HepG2 (cell line): Measurements from ENCODE around the gene DLG5. TPM values are rescaled to one million over a fixed set of nuclear protein-coding genes. Genes with fewer than 3 reads are reported as not detected.

Experiments used
- CHD2 ChIP-seq: IDR thresholded peaks from 2 replicates; pipeline ENCODE4 v1.6.1; 2011; ENCODE audit warnings: low read depth, low read length, improper control_type of control experiment
- GABPB1 ChIP-seq: IDR thresholded peaks from 2 replicates; pipeline ENCODE4 v1.6.1; 2016; ENCODE audit warnings: mild to moderate bottlenecking, missing genetic modification reagents, moderate library complexity, missing compliant biosample characterization
- KDM4B ChIP-seq: sonication (generic); formaldehyde crosslinking; IDR thresholded peaks from 2 replicates; pipeline ENCODE4 v1.4.0; 2020; ENCODE audit warnings: missing genetic modification reagents
- KLF13 ChIP-seq: sonication (generic); formaldehyde crosslinking; IDR thresholded peaks from 2 replicates; pipeline ENCODE4 v1.4.0; 2020; ENCODE audit warnings: mild to moderate bottlenecking, missing genetic modification reagents
- MLXIP ChIP-seq: sonication (generic); formaldehyde crosslinking; IDR thresholded peaks from 2 replicates; pipeline ENCODE4 v1.9.0; 2021; ENCODE audit warnings: missing genetic modification reagents, borderline replicate concordance
- MTERF4 ChIP-seq: sonication (generic); formaldehyde crosslinking; IDR thresholded peaks from 2 replicates; pipeline ENCODE4 v1.8.0; 2023; ENCODE audit warnings: mild to moderate bottlenecking, missing genetic modification reagents
- PBX3 ChIP-seq: sonication (generic); formaldehyde crosslinking; IDR thresholded peaks from 2 replicates; pipeline ENCODE4 v1.8.1; 2023; ENCODE audit warnings: missing genetic modification reagents, inconsistent platforms, borderline replicate concordance
- SAFB2 ChIP-seq: sonication (generic); formaldehyde crosslinking; IDR thresholded peaks from 2 replicates; pipeline ENCODE4 v1.5.1; 2020; ENCODE audit warnings: missing genetic modification reagents, low read depth, mild to moderate bottlenecking, borderline replicate concordance
- ZFP37 ChIP-seq: sonication (generic); formaldehyde crosslinking; IDR thresholded peaks from 2 replicates; pipeline ENCODE4 v1.4.0; 2020; ENCODE audit warnings: missing genetic modification reagents, borderline replicate concordance
- ZMAT3 ChIP-seq: sonication (generic); formaldehyde crosslinking; conservative IDR thresholded peaks from 2 replicates; pipeline ENCODE4 v1.7.0; 2021; ENCODE audit warnings: missing genetic modification reagents
- ZMYM4 ChIP-seq: sonication (generic); formaldehyde crosslinking; IDR thresholded peaks from 2 replicates; pipeline ENCODE4 v1.8.1; 2023; ENCODE audit warnings: mild to moderate bottlenecking, missing genetic modification reagents
- ZNF232 ChIP-seq: sonication (generic); formaldehyde crosslinking; IDR thresholded peaks from 2 replicates; pipeline ENCODE4 v1.4.0; 2020; ENCODE audit warnings: missing genetic modification reagents, borderline replicate concordance
- ZNF343 ChIP-seq: sonication (generic); formaldehyde crosslinking; IDR thresholded peaks from 2 replicates; pipeline ENCODE4 v1.4.0; 2020; ENCODE audit warnings: mild to moderate bottlenecking, missing genetic modification reagents
- ZNF530 ChIP-seq: sonication (generic); formaldehyde crosslinking; IDR thresholded peaks from 2 replicates; pipeline ENCODE4 v1.5.0; 2020; ENCODE audit warnings: low read depth, mild to moderate bottlenecking, missing genetic modification reagents
- ZNF569 ChIP-seq: sonication (generic); formaldehyde crosslinking; IDR thresholded peaks from 2 replicates; pipeline ENCODE4 v1.5.0; 2020; ENCODE audit warnings: mild to moderate bottlenecking, missing genetic modification reagents, moderate library complexity, borderline replicate concordance
- ZNF782 ChIP-seq: sonication (generic); formaldehyde crosslinking; IDR thresholded peaks from 2 replicates; pipeline ENCODE4 v1.4.0; 2020; ENCODE audit warnings: missing genetic modification reagents, mild to moderate bottlenecking, borderline replicate concordance
- ZNF83 ChIP-seq: sonication (generic); formaldehyde crosslinking; IDR thresholded peaks from 2 replicates; pipeline ENCODE4 v1.4.0; 2020; ENCODE audit warnings: missing genetic modification reagents, mild to moderate bottlenecking, borderline replicate concordance
- ZSCAN30 ChIP-seq: sonication (generic); formaldehyde crosslinking; IDR thresholded peaks from 2 replicates; pipeline ENCODE4 v1.5.0; 2020; ENCODE audit warnings: mild to moderate bottlenecking, missing genetic modification reagents
- ZSCAN31 ChIP-seq: sonication (generic); formaldehyde crosslinking; IDR thresholded peaks from 2 replicates; pipeline ENCODE4 v1.5.0; 2020; ENCODE audit warnings: low read depth, mild to moderate bottlenecking, missing genetic modification reagents
- ZSCAN5A ChIP-seq: sonication (generic); formaldehyde crosslinking; IDR thresholded peaks from 2 replicates; pipeline ENCODE4 v1.8.0; 2022; ENCODE audit warnings: mild to moderate bottlenecking, missing genetic modification reagents, borderline replicate concordance
- polyA plus RNA-seq, 8 experiments: library from polyadenylated mRNA; depleted of rRNA in 3 of 8; stranded (reverse) in 7 of 8; unstranded in 1 of 8; fragments of >200 nt; fragmentation: Illumina TruSeq in 4 of 8; extraction: Trizol in 4 of 8; gene quantifications; 2 replicates each; pipeline versions ENCODE4 v1.2.1 to v1.2.3, GENCODE V29; 2011 to 2016; ENCODE audit warnings: low read depth in 4 of 8, missing spikeins in 1 of 8, mixed read lengths in 1 of 8; ENCODE audit not compliant: insufficient read depth in 1 of 8
- total RNA-seq, 5 experiments: library from RNA; depleted of rRNA; stranded (reverse); fragments of >200 nt; fragmentation: Illumina TruSeq; extraction: Trizol; gene quantifications; 2 replicates each; pipeline ENCODE4 v1.2.3, GENCODE V29; 2016; ENCODE audit warnings: low read depth in 1 of 5
- TF ChIP-seq, protein P1 (sequence below): sonication (generic); formaldehyde crosslinking; IDR thresholded peaks from 2 replicates; pipeline ENCODE4 v1.8.1; 2023; ENCODE audit warnings: mild to moderate bottlenecking, moderate library complexity, missing genetic modification reagents

DLG5 gene
- total and polyA plus RNA-seq, 2 of the 13 experiments (the other 11 are each of a cell fraction or from before 2014, with no cell fraction given), result 15.5 to 18.2 TPM

- TF ChIP-seq ZSCAN5A (CRISPR knock-in tag) (peak; percentile 63; the same call in 1 of the 2 replicates), ZMAT3 (CRISPR knock-in tag) (peak; percentile 80), ZSCAN31 (CRISPR knock-in tag) (peak; percentile 41; the same call in 1 of the 2 replicates), ZNF83 (no peak), ZNF782 (CRISPR knock-in tag) (peak; percentile 62; the same call in 1 of the 2 replicates), ZNF569 (CRISPR knock-in tag) (no peak), KDM4B (CRISPR knock-in tag) (peak; percentile 82), ZNF530 (CRISPR knock-in tag) (no peak), MLXIP (no peak; the same call in 1 of the 2 replicates), SAFB2 (CRISPR knock-in tag) (peak; percentile 27; the same call in 1 of the 2 replicates), ZMYM4 (CRISPR knock-in tag) (peak; percentile 86), MTERF4 (CRISPR knock-in tag) (no peak), PBX3 (CRISPR knock-in tag) (no peak), CHD2 (no peak), ZFP37 (CRISPR knock-in tag) (no peak), ZNF232 (peak; percentile 83; the same call in 1 of the 2 replicates), ZNF343 (peak; percentile 70; the same call in 1 of the 2 replicates), GABPB1 (CRISPR knock-in tag) (peak; percentile 70), KLF13 (CRISPR knock-in tag) (no peak), ZSCAN30 (peak; percentile 79; the same call in 1 of the 2 replicates)
- TF ChIP-seq, protein P1, sequence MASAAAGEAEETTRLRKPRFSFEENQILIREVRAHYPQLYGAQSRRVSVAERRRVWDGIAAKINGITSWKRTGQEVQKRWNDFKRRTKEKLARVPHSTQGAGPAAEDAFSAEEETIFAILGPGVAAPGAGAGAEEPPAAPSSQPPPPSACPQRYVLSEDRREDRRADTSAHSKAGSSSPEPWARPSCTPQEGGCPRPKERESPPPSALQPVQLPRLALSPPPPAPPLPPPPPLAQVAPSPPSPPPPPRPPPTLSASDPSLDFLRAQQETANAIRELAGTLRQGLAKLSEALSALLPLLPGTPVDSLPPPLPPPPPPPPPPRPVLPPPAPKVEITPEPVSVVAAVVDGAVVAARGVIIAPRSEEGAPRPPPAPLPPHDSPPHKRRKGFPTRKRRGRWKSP, result peak; percentile 51; the same call in 1 of the 2 replicates
Measured at GRCh38 chr10:77849039-77849664, 77.4 kb downstream of the DLG5 start (continued).
